Measurements from ENCODE around the gene LGALS9. TPM values are rescaled to one million over a fixed set of nuclear protein-coding genes. Genes with fewer than 3 reads are reported as not detected.

The LGALS9 gene
- total and polyA plus RNA-seq, 9 of the 15 experiments (the other 6 are each of a cell fraction or from before 2014, with no cell fraction given): 0.45 to 6.9 (median 2.8) TPM

GRCh38 chr17:27602721-27603420, 28.1 kb upstream of the LGALS9 start (continued):
- TF ChIP-seq SNAPC5 (CRISPR knock-in tag; IDR thresholded peaks at IDR 0.05): no peak
- no peak for TF ChIP-seq TAF15 (IDR thresholded peaks at IDR 0.05; ENCODE audit: low read depth, low read length)
- no peak for TF ChIP-seq SUPT5H (IDR thresholded peaks at IDR 0.05)
- TF ChIP-seq BRCA1 (IDR thresholded peaks at IDR 0.05): no peak
- no peak for TF ChIP-seq BRCA1 (CRISPR knock-in tag; IDR thresholded peaks at IDR 0.05)
- TF ChIP-seq BRF2 (IDR thresholded peaks at IDR 0.05; ENCODE audit: borderline replicate concordance, insufficient read depth, insufficient read length): no peak
- TF ChIP-seq XRCC3 (IDR thresholded peaks at IDR 0.05): no peak
- TF ChIP-seq, protein P1, sequence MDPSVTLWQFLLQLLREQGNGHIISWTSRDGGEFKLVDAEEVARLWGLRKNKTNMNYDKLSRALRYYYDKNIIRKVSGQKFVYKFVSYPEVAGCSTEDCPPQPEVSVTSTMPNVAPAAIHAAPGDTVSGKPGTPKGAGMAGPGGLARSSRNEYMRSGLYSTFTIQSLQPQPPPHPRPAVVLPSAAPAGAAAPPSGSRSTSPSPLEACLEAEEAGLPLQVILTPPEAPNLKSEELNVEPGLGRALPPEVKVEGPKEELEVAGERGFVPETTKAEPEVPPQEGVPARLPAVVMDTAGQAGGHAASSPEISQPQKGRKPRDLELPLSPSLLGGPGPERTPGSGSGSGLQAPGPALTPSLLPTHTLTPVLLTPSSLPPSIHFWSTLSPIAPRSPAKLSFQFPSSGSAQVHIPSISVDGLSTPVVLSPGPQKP (CRISPR knock-in tag; IDR thresholded peaks at IDR 0.05): no peak
- TF ChIP-seq, protein P2, sequence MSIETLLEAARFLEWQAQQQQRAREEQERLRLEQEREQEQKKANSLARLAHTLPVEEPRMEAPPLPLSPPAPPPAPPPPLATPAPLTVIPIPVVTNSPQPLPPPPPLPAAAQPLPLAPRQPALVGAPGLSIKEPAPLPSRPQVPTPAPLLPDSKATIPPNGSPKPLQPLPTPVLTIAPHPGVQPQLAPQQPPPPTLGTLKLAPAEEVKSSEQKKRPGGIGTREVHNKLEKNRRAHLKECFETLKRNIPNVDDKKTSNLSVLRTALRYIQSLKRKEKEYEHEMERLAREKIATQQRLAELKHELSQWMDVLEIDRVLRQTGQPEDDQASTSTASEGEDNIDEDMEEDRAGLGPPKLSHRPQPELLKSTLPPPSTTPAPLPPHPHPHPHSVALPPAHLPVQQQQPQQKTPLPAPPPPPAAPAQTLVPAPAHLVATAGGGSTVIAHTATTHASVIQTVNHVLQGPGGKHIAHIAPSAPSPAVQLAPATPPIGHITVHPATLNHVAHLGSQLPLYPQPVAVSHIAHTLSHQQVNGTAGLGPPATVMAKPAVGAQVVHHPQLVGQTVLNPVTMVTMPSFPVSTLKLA (conservative IDR thresholded peaks at IDR 0.05): peak; percentile 47 to 68; a peak in 3 of 4 replicates
- TF ChIP-seq EP300 (IDR thresholded peaks at IDR 0.05; ENCODE audit: low read length): peak; percentile 98
- no peak for TF ChIP-seq RBM34 (IDR thresholded peaks at IDR 0.05; ENCODE audit: borderline replicate concordance, insufficient read depth, low read length)
- TF ChIP-seq MLX (CRISPR knock-in tag; conservative IDR thresholded peaks at IDR 0.05): peak in 1 of 2 experiments; percentile 61; a peak in 1 of 4 replicates
- TF ChIP-seq, protein P3, sequence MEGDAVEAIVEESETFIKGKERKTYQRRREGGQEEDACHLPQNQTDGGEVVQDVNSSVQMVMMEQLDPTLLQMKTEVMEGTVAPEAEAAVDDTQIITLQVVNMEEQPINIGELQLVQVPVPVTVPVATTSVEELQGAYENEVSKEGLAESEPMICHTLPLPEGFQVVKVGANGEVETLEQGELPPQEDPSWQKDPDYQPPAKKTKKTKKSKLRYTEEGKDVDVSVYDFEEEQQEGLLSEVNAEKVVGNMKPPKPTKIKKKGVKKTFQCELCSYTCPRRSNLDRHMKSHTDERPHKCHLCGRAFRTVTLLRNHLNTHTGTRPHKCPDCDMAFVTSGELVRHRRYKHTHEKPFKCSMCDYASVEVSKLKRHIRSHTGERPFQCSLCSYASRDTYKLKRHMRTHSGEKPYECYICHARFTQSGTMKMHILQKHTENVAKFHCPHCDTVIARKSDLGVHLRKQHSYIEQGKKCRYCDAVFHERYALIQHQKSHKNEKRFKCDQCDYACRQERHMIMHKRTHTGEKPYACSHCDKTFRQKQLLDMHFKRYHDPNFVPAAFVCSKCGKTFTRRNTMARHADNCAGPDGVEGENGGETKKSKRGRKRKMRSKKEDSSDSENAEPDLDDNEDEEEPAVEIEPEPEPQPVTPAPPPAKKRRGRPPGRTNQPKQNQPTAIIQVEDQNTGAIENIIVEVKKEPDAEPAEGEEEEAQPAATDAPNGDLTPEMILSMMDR (IDR thresholded peaks at IDR 0.05 in 2 of 3, conservative IDR thresholded peaks at IDR 0.05 in 1 of 3; ENCODE audit: insufficient read depth in 2 of 3, low read depth in 1 of 3, low read length in 3 of 3): peak; percentile 95 to 99 (median 96)
- peak; percentile 63; the same call in 1 of the 2 replicates for TF ChIP-seq BHLHE40 (IDR thresholded peaks at IDR 0.05; ENCODE audit: low read length)
- TF ChIP-seq GMEB1 (CRISPR knock-in tag; IDR thresholded peaks at IDR 0.05): peak; percentile 25; the same call in 1 of the 2 replicates
- peak; percentile 76 for TF ChIP-seq MTA1 (IDR thresholded peaks at IDR 0.05; ENCODE audit: borderline replicate concordance)
- TF ChIP-seq KDM2B (CRISPR knock-in tag; IDR thresholded peaks at IDR 0.05): no peak
- TF ChIP-seq MEF2D (tag; conservative IDR thresholded peaks at IDR 0.05; ENCODE audit: low read depth): peak; percentile 22; the same call in 1 of the 2 replicates
- TF ChIP-seq TCF7 (IDR thresholded peaks at IDR 0.05; ENCODE audit: borderline replicate concordance): peak; percentile 69; the same call in 1 of the 2 replicates
